GM18499 (cell line): Measurements from ENCODE around the gene RNF144A.
"Not testable (repeated sequence)": the region's sequence is repeated elsewhere in the genome, so short reads cannot be mapped to it uniquely, and the experiment has no call there.

Experiments
- ATAC-seq: cut with Tn5 transposase; IDR thresholded peaks from one replicate; pipeline ENCODE4 v1.9.1; 2021; ENCODE audit warnings: moderate number of reproducible peaks; ENCODE audit not compliant: insufficient read depth, unreplicated experiment

Gene RNF144A

GRCh38 chr2:6993936-6994335, 76.7 kb downstream of the RNF144A start:
- ATAC-seq: no peak

- no peak for ATAC-seq
These were observed 77.4 kb downstream of the RNF144A start for GRCh38 chr2:6994536-6995128.

- ATAC-seq: no peak
These were observed 78.3 kb downstream of the RNF144A start for GRCh38 chr2:6995391-6996097.

GRCh38 chr2:6999211-6999877, 82.1 kb downstream of the RNF144A start:
- ATAC-seq: no peak

GRCh38 chr2:7001395-7001794, 84.2 kb downstream of the RNF144A start:
- ATAC-seq: not testable (repeated sequence)

GRCh38 chr2:7003895-7004294, 86.7 kb downstream of the RNF144A start:
- ATAC-seq: no peak

- no peak for ATAC-seq
These were observed 87.4 kb downstream of the RNF144A start for GRCh38 chr2:7004636-7005035.

GRCh38 chr2:7007488-7007845, 90.3 kb downstream of the RNF144A start:
- no peak for ATAC-seq

- ATAC-seq: no peak
These were observed 90.9 kb downstream of the RNF144A start for GRCh38 chr2:7007846-7008741.

GRCh38 chr2:7009207-7009911, 92.1 kb downstream of the RNF144A start:
- no peak for ATAC-seq

- ATAC-seq: no peak
These were observed 93.3 kb downstream of the RNF144A start for GRCh38 chr2:7010391-7011054.

GRCh38 chr2:7011356-7012083, 94.3 kb downstream of the RNF144A start:
- ATAC-seq: no peak

- ATAC-seq: no peak
These were observed 95.0 kb downstream of the RNF144A start for GRCh38 chr2:7012141-7012764.

GRCh38 chr2:7013471-7014160, 96.4 kb downstream of the RNF144A start:
- ATAC-seq: no peak

GRCh38 chr2:7014174-7014640, 97.0 kb downstream of the RNF144A start:
- no peak for ATAC-seq

GRCh38 chr2:7015007-7015950, 98.1 kb downstream of the RNF144A start:
- ATAC-seq: no peak

- no peak for ATAC-seq
These were observed 98.9 kb downstream of the RNF144A start for GRCh38 chr2:7016148-7016547.
